ENCODE data around the gene CCNL1.
"Not testable (repeated sequence)": the region's sequence is repeated elsewhere in the genome, so short reads cannot be mapped to it uniquely, and the experiment has no call there.

The CCNL1 gene

DNA sequence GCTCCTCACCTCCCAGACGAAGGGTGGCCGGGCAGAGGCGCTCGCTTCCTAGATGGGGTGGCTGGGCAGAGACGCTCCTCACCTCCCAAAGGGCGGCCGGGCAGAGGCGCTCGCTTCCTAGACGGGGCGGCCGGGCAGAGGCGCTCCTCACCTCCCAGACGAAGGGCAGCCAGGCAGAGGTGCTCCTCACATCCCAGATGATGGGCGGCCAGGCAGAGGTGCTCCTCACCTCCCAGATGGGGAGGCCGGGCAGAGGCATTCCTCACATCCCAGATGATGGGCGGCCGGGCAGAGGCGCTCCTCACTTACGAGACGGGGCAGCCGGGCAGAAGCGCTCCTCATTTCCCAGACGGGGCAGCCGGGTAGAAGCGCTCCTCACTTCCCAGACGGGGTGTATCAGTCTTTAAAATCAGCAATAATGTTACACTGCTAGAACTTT, 19.4 kb upstream of the CCNL1 start:
- ATAC-seq: no peak
- TF ChIP-seq, protein P1, sequence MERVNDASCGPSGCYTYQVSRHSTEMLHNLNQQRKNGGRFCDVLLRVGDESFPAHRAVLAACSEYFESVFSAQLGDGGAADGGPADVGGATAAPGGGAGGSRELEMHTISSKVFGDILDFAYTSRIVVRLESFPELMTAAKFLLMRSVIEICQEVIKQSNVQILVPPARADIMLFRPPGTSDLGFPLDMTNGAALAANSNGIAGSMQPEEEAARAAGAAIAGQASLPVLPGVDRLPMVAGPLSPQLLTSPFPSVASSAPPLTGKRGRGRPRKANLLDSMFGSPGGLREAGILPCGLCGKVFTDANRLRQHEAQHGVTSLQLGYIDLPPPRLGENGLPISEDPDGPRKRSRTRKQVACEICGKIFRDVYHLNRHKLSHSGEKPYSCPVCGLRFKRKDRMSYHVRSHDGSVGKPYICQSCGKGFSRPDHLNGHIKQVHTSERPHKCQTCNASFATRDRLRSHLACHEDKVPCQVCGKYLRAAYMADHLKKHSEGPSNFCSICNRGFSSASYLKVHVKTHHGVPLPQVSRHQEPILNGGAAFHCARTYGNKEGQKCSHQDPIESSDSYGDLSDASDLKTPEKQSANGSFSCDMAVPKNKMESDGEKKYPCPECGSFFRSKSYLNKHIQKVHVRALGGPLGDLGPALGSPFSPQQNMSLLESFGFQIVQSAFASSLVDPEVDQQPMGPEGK (CRISPR knock-in tag; IDR thresholded peaks at IDR 0.05; ENCODE audit: borderline replicate concordance): no peak
- no peak for TF ChIP-seq ZNF8 (CRISPR knock-in tag; IDR thresholded peaks at IDR 0.05)

DNA sequence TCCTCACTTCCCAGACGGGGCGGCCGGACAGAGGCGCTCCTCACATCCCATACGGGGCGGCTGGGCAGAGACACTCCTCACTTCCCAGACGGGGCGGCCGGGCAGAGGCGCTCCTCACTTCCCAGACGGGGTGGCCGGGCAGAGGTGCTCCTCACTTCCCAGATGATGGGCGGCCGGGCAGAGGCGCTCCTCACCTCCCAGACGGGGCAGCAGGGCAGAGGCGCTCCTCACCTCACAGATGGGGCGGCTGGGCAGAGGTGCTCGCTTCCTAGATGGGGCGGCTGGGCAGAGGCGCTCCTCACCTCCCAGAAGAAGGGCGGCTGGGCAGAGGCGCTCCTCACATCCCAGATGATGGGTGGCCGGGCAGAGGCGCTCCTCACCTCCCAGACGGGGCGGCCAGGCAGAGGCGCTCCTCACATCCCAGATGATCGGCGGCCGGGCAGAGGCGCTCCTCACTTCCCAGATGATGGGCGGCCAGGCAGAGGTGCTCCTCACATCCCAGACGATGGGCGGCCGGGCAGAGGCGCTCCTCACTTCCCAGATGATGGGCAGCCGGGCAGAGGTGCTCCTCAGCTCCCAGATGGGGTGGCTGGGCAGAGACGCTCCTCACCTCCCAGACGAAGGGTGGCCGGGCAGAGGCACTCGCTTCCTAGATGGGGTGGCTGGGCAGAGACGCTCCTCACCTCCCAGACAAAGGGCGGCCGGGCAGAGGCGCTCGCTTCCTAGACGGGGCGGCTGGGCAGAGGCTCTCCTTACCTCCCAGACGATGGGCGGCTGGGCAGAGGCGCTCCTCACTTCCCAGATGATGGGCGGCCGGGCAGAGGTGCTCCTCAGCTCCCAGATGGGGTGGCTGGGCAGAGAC, 18.8 kb upstream of the CCNL1 start:
- not testable (repeated sequence) for ATAC-seq

DNA sequence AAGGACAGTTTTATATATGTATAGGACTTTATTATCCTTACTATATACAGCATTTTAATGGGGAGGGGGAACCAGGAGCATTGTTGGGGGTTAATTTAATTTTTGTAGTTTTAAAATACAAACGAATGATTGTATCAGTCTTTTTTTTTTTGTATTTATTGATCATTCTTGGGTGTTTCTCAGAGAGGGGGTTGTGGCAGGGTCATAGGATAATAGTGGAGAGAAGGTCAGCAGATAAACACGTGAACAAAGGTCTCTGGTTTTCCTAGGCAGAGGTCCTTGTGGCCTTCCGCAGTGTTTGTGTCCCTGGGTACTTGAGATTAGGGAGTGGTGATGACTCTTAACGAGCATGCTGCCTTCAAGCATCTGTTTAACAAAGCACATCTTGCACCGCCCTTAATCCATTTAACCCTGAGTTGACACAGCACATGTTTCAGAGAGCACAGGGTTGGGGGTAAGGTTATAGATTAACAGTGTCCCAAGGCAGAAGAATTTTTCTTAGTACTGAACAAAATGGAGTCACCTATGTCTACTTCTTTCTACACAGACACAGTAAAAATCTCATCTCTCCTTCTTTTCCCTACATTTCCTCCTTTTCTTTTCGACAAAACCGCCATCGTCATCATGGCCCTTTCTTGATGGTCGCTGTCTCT, 18.0 kb upstream of the CCNL1 start:
- ATAC-seq: not testable (repeated sequence)

DNA sequence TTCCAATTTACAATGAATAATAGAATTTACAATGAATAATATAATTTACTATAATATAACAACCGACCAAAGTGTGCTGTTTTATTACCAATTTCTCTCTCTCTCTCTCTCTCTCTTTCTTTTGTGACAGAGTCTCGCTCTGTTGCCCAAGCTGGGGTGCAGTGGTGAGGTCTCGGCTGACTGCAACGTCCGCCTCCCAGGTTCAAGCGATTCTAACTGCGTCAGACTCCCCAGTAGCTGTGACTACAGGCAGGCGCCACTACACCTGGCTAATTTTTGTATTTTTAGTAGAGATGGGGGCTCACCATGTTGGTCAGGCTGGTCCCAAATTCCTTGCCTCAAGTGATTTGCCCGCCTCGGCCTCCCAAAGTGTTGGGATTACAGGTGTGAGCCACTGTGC, 17.0 kb upstream of the CCNL1 start:
- no peak for ATAC-seq
- TF ChIP-seq, protein P2, sequence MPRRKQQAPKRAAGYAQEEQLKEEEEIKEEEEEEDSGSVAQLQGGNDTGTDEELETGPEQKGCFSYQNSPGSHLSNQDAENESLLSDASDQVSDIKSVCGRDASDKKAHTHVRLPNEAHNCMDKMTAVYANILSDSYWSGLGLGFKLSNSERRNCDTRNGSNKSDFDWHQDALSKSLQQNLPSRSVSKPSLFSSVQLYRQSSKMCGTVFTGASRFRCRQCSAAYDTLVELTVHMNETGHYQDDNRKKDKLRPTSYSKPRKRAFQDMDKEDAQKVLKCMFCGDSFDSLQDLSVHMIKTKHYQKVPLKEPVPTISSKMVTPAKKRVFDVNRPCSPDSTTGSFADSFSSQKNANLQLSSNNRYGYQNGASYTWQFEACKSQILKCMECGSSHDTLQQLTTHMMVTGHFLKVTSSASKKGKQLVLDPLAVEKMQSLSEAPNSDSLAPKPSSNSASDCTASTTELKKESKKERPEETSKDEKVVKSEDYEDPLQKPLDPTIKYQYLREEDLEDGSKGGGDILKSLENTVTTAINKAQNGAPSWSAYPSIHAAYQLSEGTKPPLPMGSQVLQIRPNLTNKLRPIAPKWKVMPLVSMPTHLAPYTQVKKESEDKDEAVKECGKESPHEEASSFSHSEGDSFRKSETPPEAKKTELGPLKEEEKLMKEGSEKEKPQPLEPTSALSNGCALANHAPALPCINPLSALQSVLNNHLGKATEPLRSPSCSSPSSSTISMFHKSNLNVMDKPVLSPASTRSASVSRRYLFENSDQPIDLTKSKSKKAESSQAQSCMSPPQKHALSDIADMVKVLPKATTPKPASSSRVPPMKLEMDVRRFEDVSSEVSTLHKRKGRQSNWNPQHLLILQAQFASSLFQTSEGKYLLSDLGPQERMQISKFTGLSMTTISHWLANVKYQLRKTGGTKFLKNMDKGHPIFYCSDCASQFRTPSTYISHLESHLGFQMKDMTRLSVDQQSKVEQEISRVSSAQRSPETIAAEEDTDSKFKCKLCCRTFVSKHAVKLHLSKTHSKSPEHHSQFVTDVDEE (CRISPR knock-in tag; IDR thresholded peaks at IDR 0.05): no peak
- TF ChIP-seq ZC3H10 (CRISPR knock-in tag; IDR thresholded peaks at IDR 0.05) (no peak), CSDC2 (CRISPR knock-in tag; IDR thresholded peaks at IDR 0.05) (no peak), TCF4 (CRISPR knock-in tag; IDR thresholded peaks at IDR 0.05; ENCODE audit: borderline replicate concordance) (no peak), ZNF565 (CRISPR knock-in tag; conservative IDR thresholded peaks at IDR 0.05; ENCODE audit: low read depth) (no peak), OSR1 (CRISPR knock-in tag; IDR thresholded peaks at IDR 0.05) (no peak), ZNF70 (CRISPR knock-in tag; IDR thresholded peaks at IDR 0.05) (no peak), PPARA (CRISPR knock-in tag; IDR thresholded peaks at IDR 0.05; ENCODE audit: borderline replicate concordance) (no peak), RARB (CRISPR knock-in tag; IDR thresholded peaks at IDR 0.05) (no peak), BACH2 (CRISPR knock-in tag; IDR thresholded peaks at IDR 0.05; ENCODE audit: borderline replicate concordance) (no peak), ZFP30 (CRISPR knock-in tag; IDR thresholded peaks at IDR 0.05) (no peak), ZFP3 (CRISPR knock-in tag; IDR thresholded peaks at IDR 0.05) (no peak), ISL1 (CRISPR knock-in tag; IDR thresholded peaks at IDR 0.05) (no peak), ARNTL (CRISPR knock-in tag; IDR thresholded peaks at IDR 0.05; ENCODE audit: borderline replicate concordance, low read depth) (no peak)
- TF ChIP-seq, protein P3, sequence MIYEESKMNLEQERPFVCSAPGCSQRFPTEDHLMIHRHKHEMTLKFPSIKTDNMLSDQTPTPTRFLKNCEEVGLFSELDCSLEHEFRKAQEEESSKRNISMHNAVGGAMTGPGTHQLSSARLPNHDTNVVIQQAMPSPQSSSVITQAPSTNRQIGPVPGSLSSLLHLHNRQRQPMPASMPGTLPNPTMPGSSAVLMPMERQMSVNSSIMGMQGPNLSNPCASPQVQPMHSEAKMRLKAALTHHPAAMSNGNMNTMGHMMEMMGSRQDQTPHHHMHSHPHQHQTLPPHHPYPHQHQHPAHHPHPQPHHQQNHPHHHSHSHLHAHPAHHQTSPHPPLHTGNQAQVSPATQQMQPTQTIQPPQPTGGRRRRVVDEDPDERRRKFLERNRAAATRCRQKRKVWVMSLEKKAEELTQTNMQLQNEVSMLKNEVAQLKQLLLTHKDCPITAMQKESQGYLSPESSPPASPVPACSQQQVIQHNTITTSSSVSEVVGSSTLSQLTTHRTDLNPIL (CRISPR knock-in tag; IDR thresholded peaks at IDR 0.05; ENCODE audit: low read depth): no peak
- TF ChIP-seq, protein P4, sequence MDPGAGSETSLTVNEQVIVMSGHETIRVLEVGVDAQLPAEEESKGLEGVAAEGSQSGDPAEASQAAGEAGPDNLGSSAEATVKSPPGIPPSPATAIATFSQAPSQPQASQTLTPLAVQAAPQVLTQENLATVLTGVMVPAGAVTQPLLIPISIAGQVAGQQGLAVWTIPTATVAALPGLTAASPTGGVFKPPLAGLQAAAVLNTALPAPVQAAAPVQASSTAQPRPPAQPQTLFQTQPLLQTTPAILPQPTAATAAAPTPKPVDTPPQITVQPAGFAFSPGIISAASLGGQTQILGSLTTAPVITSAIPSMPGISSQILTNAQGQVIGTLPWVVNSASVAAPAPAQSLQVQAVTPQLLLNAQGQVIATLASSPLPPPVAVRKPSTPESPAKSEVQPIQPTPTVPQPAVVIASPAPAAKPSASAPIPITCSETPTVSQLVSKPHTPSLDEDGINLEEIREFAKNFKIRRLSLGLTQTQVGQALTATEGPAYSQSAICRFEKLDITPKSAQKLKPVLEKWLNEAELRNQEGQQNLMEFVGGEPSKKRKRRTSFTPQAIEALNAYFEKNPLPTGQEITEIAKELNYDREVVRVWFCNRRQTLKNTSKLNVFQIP (CRISPR knock-in tag; IDR thresholded peaks at IDR 0.05; ENCODE audit: borderline replicate concordance, low read depth): no peak
